GM18870 (cell line): ENCODE data around the gene RIN3.

Source experiments
- ATAC-seq: cut with Tn5 transposase; IDR thresholded peaks from one replicate; pipeline ENCODE4 v1.9.1; 2021; ENCODE audit warnings: moderate library complexity; ENCODE audit not compliant: unreplicated experiment

The RIN3 gene

DNA sequence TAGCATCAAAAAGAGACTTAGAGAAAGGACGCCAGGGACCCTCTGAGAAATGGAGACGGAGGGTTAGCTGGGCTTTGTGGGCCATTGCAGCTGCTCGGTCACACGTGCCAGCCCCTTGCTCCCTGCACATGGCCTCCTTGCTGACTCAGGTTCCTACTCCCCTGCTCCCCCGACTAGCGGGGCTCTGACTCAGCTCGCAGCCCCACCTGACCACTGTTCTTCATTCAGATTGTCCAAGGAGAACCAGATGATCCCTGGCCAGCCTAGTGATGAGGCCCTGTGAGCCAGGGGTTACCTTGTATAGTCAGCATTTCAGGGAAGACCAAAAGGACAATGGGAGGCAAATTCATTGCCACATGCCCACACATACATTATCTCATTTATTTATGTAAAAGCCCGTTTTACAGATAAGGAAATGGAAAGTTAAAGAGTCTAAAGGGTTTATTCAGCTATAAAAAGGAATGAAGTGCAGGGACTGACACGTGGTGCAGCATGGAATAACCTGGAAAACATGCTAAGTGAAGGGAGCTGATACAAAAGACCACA lies 131.5 kb downstream of the RIN3 start:
- no peak for ATAC-seq

DNA sequence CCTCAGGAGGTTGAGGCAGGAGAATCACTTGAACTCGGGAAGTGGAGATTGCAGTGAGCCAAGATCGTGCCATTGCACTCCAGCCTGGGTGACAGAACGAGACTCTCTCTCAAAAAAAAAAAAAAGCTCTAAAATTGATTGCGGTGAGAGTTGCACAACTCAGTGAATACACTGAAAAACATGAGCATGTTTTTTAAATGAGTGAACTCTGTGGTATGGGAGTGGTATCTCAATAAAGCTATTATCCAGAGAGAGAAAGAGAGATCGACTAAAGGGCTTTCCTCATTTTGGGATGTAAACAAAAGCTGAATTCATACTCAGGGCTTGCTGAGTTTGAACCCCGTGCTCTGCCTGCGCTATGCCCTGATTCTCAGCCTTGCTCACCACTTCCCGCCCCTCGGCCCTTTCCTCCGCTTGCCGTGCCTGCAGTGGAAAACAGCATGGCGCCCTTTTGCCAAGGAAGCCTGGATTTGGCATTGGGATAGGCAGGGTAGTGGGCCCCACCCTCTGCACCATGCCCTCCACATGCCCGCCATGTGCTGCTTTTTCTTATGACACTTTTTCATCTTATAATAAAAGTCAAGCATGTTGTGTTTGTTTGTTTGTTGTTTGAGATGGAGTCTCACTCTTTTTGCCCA lies 132.4 kb downstream of the RIN3 start:
- ATAC-seq, result no peak

DNA sequence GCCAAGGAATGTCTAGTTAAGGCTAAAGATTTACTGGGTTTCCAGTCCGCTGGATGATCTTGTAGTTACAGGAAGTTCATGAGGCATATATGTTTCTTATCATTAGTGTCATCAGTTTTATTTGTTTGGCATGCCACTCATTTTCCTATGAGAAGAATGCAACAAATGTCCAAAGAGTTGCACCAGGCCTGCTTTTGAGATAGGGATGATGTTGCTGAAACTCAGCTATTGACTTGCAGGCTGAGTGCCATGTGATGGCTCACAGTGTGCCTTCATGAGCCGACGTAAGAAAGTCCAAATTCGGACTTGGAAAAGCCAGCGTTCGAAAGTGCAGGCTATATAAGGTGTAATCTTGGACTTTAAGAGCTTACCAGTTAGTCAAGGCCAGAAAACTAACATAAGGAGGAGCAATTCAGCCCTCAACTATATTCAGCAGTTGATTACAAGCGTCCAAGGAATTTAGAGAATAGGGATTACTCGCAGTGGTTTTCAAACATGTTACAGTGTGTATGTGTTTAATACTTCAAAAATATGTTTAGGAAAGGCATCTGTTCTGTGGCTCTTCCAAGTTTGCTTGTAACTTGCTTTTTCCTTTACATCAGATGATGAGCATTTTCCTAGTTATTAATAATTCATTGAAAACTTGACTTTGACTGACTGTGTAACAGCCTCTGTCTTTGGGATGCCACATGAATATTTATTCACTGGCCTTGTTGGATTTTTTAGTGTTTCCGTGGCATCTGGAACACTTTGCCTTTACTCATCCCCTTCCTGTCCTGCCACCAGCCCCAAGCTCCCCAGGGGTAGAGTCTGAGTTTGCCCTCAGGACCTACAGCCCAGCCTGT lies 133.6 kb downstream of the RIN3 start:
- no peak for ATAC-seq

DNA sequence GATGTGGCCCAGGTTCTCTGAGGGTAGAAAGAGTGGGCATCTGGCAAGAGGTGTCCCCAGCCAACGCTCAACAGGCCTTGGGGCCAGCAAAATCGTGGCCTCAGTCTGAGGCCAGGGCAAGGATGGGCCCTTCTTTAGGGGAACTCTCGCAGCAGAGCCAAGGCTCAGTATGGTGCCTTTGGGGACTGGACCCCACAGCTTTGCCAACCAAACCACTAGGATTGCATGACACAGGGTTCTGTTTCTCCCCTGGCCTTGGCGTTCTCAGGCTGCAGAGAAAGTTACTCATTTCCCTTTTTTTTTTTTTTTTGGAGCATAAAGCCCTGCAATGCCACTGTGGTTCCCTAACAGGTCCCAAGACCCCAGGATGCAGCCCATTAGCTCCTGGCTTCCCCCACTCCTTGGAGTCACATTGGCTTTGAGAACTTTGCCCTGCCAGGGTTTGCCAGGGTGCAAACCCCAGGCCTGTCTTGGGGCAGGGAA lies 134.3 kb downstream of the RIN3 start:
- no peak for ATAC-seq

DNA sequence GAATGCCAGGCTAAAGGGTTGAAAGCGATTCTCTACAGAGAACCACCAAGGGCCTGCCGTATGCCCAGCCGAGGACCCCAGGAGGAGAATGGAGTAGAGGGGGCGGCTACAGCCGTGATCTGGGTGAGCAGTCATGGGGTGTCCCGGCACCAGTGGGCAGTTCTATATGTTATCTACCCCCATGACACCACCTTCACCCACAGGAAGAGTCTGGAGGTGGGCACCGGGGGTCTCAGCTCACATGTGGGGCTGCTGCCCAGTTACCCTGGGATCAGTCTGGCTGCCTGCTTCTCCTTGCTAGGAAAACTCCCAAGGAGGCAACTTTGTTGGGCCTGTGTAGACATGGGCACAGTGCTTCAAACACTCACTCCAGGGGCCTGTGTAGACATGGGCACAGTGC lies 135.5 kb downstream of the RIN3 start:
- no peak for ATAC-seq

DNA sequence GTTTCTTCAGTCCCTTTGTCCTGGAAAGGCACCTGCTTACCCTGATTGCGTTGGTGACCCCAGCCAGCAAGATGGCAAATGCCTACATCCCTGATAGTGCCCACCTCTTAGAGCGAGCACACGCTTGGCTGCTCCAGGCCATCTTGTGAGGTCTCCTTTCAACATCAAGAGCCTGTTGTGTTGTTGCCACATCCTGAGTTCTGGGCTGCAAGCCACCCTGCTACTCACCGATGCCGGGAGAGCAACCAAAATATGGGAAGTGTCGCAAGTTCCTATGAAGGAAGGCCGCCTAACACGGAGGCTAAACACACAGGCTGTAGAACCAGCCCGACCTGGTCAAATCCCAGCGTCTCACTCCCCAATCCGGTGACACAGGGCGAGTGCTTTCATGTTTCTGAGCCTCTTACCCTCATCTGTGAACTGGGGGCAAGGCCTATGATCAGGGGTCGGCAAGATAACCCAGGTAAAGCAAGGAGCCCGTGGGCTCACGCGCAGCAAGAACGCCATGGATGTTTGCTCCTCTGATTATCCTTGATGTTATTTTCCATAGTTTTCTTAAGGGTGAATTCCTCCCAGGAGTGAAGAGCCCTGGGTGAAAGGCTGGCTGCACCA lies 136.5 kb downstream of the RIN3 start:
- no peak for ATAC-seq

DNA sequence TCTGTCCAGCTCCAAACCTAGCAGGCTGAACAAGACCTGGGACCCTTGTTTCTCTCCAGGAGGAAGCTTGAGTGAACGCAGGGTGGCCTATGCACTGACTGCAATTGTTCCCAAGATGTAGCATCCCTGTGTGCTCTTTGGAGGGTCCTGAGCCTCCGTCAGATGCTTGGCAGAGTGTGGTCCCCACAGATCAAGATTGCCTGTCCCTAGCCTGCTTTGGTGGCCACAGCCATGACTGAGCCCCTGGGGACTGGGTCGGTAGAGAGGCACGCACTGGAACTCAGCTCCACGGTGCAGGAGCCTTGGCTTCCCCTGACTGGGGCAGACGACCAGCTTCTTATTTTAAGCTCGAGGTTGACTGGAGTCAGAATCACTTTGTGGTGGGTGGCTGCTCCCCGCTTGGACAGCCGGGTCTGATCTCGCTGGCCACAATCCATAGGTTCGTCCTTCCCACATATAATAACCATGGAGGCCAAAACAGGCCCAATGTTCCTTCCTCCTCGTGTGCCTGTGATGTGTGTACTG lies 137.1 kb downstream of the RIN3 start:
- peak; percentile 2 for ATAC-seq

DNA sequence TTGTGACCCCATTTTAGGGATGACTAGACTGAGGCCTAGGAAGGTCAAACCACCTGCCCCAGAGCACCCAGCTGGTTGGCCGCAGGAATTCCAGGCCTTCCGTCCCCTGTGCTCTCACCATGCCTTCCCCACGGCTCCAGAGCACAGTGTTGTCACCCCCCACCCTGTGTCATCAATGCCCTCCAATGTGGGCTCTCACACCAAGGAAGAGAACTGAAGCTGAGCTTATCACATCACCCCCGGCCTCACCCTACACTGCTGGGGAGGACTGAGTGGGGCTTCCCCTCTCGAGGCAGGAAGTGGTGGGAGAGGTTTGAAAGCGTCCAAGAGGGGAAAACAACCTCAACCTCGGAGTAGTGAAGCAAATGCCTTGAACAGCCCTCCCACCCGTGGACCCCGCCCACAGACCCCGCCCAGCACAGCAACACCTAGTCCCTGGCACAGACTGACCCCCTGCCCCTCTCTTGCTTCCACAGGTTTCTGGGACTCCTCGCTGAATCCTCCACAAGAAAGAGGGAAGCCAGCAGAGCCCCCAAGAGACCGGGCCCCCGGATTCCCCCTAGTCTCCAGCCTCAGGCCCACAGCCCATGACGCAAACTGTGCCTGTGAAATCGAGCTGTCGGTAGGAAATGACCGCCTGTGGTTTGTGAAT lies 137.7 kb downstream of the RIN3 start:
- peak; percentile 61 for ATAC-seq

DNA sequence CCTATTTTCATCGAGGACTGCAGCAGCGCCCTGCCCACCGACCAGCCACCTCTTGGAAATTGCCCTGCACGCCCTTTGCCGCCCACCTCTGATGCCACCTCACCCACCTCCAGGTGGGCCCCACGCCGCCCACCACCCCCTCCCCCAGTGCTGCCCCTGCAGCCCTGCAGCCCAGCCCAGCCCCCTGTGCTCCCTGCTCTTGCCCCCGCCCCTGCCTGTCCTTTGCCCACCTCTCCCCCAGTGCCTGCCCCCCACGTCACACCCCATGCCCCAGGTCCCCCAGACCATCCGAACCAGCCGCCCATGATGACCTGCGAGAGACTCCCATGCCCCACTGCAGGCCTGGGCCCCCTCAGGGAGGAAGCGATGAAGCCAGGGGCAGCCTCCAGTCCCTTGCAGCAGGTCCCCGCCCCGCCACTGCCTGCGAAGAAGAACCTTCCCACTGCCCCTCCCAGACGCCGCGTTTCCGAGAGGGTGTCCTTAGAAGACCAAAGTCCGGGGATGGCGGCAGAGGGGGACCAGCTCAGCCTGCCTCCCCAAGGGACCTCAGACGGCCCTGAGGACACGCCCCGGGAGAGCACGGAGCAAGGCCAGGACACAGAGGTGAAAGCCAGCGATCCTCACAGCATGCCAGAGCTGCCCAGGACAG lies 138.3 kb downstream of the RIN3 start:
- ATAC-seq, result no peak

DNA sequence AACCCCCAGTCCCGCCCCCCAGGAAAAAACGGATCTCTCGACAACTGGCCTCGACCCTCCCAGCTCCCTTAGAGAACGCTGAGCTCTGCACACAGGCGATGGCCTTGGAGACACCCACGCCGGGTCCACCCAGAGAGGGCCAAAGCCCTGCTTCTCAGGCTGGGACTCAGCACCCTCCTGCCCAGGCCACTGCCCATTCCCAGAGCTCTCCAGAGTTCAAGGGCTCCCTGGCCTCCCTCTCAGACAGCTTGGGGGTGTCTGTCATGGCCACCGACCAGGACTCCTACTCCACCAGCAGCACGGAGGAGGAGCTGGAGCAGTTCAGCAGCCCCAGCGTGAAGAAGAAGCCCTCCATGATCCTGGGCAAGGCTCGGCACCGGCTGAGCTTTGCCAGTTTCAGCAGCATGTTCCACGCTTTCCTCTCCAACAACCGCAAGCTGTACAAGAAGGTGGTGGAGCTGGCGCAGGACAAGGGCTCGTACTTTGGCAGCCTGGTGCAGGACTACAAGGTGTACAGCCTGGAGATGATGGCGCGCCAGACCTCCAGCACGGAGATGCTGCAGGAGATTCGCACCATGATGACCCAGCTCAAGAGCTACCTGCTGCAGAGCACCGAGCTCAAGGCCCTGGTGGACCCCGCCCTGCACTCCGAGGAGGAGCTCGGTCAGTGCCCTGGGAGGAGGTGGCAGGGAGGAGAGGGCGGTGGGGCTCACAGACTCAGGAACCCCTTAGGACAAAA lies 139.0 kb downstream of the RIN3 start:
- ATAC-seq, result no peak

DNA sequence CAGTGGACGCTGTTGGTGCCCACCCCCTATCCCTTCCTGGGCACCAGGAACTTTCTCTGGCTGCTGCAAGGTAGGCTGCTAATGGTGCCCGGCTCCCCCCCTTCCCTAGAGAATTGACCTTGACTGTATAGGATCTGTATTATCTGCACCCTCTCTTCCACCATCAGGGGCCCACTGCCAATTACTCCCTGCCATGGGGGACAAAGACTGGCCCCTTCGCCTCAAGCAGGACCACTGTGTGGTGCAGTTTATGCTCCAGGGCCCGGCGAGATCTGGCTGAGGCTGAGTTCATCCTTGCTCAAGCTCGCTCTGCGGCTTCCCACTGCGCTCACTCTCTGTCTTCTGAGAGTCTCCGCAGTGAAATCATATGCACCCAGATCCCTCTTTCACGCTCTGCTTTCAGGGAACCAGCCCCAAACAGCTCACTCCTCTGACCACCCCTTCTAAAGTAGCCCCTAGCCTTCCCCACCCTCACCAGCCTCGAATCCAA lies 139.6 kb downstream of the RIN3 start:
- ATAC-seq, result no peak

DNA sequence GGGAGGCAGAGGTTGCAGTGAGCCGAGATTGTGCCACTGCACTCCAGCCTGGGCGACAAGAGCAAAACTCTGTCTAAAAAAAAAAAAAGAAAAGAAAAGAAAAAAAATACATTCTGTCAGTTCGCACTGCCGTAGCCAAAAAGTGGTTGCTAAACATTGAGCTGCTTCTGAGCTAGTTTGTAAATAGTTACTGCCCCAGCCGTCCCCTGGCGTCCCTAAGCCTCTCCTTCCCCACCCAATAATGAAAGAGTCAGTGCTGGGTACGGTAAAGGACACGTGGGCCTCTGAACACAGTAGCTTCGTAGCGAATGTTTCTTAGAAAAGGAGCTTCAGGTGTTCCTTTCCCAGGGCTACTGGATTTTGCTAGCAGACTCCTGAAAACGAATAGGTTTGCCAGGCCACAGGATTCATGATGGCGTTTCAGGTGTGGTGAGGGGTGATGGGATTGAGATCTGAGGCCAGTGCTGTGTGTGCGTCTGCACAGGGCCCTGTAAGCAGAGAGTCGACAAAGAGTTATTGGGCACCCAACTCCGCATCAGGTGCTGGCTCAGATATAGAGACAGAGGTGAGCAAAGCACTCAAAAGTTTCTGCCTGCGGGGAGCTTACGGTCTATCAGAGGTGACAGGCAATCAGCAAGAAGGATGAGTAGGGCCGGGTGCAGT lies 140.8 kb downstream of the RIN3 start:
- no peak for ATAC-seq

DNA sequence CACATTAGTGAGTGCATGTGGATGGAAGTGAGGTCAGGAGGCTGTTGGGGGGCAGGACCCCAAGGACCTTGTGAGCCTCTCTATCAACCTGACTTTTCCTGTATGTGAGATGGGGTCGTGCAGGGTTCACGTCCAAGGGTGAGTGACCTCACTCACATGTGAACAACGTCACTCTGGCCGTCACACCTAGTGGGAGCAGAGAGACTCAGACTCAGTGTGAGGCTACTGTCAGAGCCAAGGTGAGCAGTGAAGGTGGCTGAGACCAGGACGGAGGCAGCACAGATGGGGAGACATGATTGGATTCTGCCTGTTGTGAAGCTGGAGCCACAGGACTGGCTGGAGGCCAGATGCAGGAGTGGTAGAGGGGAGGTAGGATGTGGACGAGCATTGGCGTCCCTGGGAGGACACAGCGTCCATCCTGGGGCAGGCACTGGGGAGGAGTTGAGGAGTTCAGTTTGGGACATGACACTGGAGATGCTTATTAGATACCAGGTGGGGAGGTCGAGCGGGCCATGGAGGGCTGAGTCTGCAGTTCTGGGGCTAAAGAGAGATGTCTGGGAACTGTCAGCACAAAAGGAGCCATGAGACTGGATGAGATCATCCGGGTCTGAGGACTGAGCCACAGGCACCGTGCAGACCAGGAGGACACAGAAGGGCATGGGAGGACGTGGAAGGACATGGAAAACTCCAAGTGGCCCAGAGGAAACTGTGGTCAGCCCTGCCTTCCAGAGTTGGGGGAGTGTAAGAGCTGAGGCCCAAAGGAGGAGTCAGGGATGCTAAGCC lies 142.0 kb downstream of the RIN3 start:
- ATAC-seq, result no peak

DNA sequence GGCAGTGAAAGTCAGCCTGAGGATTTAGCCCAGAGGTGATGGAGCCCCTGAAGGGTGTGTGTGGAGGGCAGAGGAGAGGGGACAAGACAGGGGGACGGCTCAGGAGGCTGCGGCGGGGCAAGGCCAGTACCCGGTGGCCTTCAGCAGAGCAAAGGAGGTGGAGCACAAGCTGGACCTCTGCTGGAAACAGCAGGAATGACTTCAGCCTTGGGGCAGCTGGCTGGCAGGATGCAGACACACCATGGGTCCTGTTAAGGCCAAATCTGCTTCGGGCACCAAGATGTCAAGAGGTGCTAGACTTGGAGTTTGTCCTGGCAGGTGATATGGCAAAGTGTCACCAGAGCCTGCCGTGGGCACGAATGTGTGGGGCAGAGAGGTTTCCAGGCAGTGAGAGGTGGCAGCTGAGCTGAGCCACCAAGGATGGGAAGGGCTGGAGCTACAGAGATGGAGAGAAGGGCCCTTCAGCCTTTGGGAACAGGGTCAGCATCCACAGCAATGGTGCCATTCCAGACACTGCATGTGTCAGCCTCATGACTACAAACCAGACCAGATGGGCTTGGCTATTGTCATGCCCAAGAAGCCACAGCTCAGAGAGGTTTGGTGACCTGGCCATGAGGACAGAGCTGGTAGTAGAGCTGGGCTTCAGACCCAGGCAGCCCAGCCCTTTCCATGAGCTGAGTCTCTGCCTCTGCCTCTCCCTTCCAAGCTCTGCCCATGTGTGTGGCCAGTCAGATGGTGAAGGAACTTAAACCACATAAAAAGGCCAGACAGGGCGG lies 142.9 kb downstream of the RIN3 start:
- no peak for ATAC-seq

DNA sequence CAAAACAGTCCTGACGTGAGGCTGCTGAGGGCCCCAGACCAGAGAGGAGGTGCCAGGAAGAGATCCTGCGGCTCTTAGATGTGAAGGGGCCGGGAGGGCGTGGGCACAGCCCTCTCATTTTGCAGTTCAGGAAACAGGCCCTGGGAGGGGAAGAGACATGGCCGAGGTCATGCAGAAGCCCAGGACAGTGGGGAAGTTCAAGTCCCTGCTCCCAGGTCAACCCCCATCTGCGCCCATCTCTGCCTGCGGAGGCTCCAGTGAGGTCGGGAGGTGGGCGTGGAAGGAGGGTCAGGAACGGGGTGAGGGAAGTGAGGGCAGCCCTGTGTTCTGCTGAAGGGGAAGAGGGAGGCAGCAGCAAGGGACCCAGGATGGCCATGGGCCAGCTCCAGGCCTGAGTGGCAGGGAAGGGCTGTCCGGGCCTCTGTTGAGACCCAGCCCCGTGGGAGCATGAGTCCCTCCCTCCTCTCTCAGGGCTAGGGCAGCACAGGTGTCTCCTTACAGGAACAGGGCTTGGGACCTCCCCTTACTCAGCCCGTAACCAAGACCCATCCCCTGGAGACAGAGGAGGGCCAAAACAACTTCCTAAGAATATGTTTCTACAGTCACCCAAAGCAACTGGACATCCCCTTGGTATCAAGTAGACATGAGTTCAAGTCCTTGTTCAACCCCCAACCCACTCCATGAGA lies 144.0 kb downstream of the RIN3 start:
- no peak for ATAC-seq

DNA sequence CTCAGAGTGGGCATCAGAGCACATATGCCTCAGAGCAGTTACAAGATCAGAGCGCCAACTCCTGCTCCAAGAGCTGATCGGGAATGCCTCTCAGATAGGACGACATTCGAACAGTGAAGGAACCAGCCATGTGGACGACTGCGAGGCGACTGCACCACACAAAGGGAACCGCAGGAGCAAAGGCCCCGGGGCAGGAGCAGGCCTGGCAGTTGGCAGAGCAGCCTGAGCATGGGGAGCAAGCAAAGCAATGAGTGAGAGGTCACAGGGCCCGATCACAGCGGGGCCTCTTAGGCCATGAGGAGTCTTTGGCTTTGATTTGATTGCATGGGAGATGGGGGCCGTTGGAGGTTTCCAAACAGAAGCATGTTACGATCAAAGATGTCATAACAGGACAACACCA lies 144.6 kb downstream of the RIN3 start:
- no peak for ATAC-seq

DNA sequence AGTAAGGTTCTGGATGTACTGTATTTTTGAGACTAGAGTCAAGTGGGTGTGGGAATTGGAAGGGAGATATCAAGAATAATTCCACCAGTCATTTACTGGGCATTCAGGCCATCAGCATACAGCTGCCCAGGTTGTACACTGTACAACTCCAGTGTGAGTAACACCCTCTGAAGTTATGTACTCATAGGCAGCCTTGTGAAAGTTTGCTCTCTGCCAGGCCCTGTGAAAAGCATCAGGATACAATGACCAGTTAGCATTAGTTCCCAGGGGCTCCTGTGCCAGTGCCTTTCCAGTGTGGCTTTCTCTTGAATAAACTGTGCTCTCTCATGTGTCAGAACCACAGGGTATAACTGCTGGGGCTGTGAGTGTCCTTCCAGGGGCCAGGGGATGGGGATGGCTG lies 145.1 kb downstream of the RIN3 start:
- ATAC-seq, result no peak
